ENCODE results near the gene APOM. TPM values are rescaled to one million over a fixed set of nuclear protein-coding genes. Genes with fewer than 3 reads are reported as not detected.

The APOM gene
- total and polyA plus RNA-seq, 2 of the 4 experiments (the other 2 are of a cell fraction): 1.4 to 3.8 TPM

DNA sequence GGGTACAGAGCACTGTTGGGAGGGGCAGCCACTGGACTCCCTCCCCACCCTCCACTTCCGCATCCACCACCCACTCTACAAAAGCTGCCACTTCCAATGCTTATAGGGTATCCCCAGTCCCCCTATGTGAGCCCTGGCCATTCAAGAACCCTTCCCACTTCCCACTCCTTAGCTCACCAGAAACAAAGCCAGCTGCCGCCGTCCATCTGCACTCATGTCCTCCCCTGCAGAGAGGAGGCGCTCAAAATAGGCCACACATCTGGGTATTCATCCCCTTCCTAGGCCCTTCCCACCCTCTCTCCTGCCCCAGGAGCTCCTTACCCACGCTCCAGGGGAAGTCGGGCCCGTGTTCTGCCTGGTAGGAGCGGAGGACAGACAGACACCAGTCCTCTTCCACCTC, 31.6 kb downstream of the APOM start:
- H3K9me3 ChIP-seq (ENCODE audit: control insufficient read depth, insufficient read depth, low read length): no peaks in the 10 kb centered on the region
- H2BK120ac ChIP-seq (ENCODE audit: low read depth, low read length): no peak overlapping the region
- no peak overlapping the region for H2BK15ac ChIP-seq (ENCODE audit: low read depth, low read length)
- no peaks in the 10 kb centered on the region for H3K27me3 ChIP-seq (ENCODE audit: control insufficient read depth, insufficient read depth, low read length)
- DNase-seq (no peak), ATAC-seq (ENCODE audit: low read depth) (no peak)
- H2BK20ac ChIP-seq (ENCODE audit: low read depth, low read length): no peak overlapping the region
- no peak overlapping the region for H4K91ac ChIP-seq (ENCODE audit: insufficient read depth, low read depth, low read length)
- no peaks in the 10 kb centered on the region for H3K79me1 ChIP-seq (ENCODE audit: low read depth in 1 of 2, low read length in 2 of 2)
- no TSS peak for BruUV-seq (replicated peaks)
- TF ChIP-seq RFX5 (IDR thresholded peaks at IDR 0.05; ENCODE audit: low read depth, low read length) (no peak), MXI1 (IDR thresholded peaks at IDR 0.05; ENCODE audit: borderline replicate concordance, low read depth, low read length) (no peak), RAD21 (IDR thresholded peaks at IDR 0.05; ENCODE audit: low read length) (no peak), CEBPB (IDR thresholded peaks at IDR 0.05; ENCODE audit: low read depth, low read length) (no peak), CHD1 (IDR thresholded peaks at IDR 0.05; ENCODE audit: low read depth, low read length) (no peak)
- TF ChIP-seq, protein P1, sequence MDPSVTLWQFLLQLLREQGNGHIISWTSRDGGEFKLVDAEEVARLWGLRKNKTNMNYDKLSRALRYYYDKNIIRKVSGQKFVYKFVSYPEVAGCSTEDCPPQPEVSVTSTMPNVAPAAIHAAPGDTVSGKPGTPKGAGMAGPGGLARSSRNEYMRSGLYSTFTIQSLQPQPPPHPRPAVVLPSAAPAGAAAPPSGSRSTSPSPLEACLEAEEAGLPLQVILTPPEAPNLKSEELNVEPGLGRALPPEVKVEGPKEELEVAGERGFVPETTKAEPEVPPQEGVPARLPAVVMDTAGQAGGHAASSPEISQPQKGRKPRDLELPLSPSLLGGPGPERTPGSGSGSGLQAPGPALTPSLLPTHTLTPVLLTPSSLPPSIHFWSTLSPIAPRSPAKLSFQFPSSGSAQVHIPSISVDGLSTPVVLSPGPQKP (IDR thresholded peaks at IDR 0.05; ENCODE audit: borderline replicate concordance, low read depth, low read length): no peak
- peaks cover 3% of the 10 kb centered on the region; the same call in 1 of the 2 replicates for H3K4me1 ChIP-seq (ENCODE audit: control insufficient read depth, insufficient read depth, low read length)
- POLR2A ChIA-PET (ENCODE audit: unreplicated experiment): no interaction called here
- H3K18ac ChIP-seq (ENCODE audit: low read depth, low read length): no peak overlapping the region
- no peak overlapping the region for H3K4me3 ChIP-seq (ENCODE audit: insufficient read depth, low read depth, low read length)
- in situ Hi-C loops (cut with MboI; ENCODE audit: low sequenced_read_pairs): loop anchor here (10.0 kb wide), 2 partner anchors 147 to 257 kb away; partner anchors contain the start of gene CFB
- H4K8ac ChIP-seq (ENCODE audit: low read depth in 2 of 2, low read length in 2 of 2): no peak overlapping the region
- no peak overlapping the region for H4K5ac ChIP-seq (ENCODE audit: low read depth, low read length)
- no peak overlapping the region for H3K14ac ChIP-seq (replicated peaks; ENCODE audit: low read depth, low read length)
- peaks cover 56% of the 10 kb centered on the region for H3K36me3 ChIP-seq (ENCODE audit: control insufficient read depth, insufficient read depth, low read length)
- H3K4ac ChIP-seq (ENCODE audit: low read depth, low read length): no peak overlapping the region
- CTCF ChIA-PET: no interaction called here
- H3K4me2 ChIP-seq (ENCODE audit: low read depth, low read length): no peak overlapping the region
- H3K23ac ChIP-seq (ENCODE audit: low read depth, low read length): no peak overlapping the region
- no peaks in the 10 kb centered on the region for H4K20me1 ChIP-seq (ENCODE audit: insufficient read depth, low read length)
- no peak overlapping the region for H2AK9ac ChIP-seq (replicated peaks; ENCODE audit: low read depth, low read length, poor library complexity)
- no peak overlapping the region for H2BK5ac ChIP-seq (ENCODE audit: low read depth, low read length, poor library complexity, severe bottlenecking)
- 70% methylated on average over 3 of the region's 8 CpGs; no CpG with 5 or more reads in 1 of the 2 experiments for WGBS, 2 experiments (ENCODE audit: extremely low coverage in 2 of 2, insufficient read length in 1 of 2)
- H3K9ac ChIP-seq (ENCODE audit: low read depth, low read length): no peak overlapping the region
- 0 out of 2 replicates have a peak, but pooled peaks cover 5% of the 10 kb centered on the region for H3K9me1 ChIP-seq (ENCODE audit: insufficient read depth, low read length)
- dilution Hi-C loops (cut with HindIII; ENCODE audit: low sequenced_read_pairs, unreplicated experiment): no loop called here
- H3K27ac ChIP-seq (ENCODE audit: insufficient read depth, low read length): no peak overlapping the region
- no peak overlapping the region for H2AFZ ChIP-seq (replicated peaks; ENCODE audit: low read length, poor library complexity)
- no peak overlapping the region for H3K56ac ChIP-seq (ENCODE audit: extremely low read depth, insufficient read depth, low read length)
- H2AK5ac ChIP-seq (ENCODE audit: low read depth, low read length): no peak overlapping the region
- intact Hi-C loops (cut with micrococcal nuclease): no loop called here

All from IMR-90 (cell line).